GM12875 (cell line): ENCODE measurements around the gene GLOD5.

Experiments
- H3K4me3 ChIP-seq: one replicate; pipeline ENCODE4 v1.5.1; 2011; ENCODE audit warnings: low read depth, low read length, control low read depth
- CTCF ChIP-seq: IDR thresholded peaks from 2 replicates; pipeline ENCODE4 v1.5.1; 2011; ENCODE audit warnings: low read depth, mild to moderate bottlenecking, control low read depth, inconsistent platforms, low read length, moderate library complexity, borderline replicate concordance; ENCODE audit not compliant: insufficient read depth

Gene GLOD5

GRCh38 chrX:48802089-48802904, 40.8 kb downstream of the GLOD5 start:
- peak overlapping the region; percentile 68 for H3K4me3 ChIP-seq
- no peak for TF ChIP-seq CTCF

- TF ChIP-seq CTCF, result no peak
- H3K4me3 ChIP-seq, result peak overlapping the region; percentile 68
Measured at GRCh38 chrX:48802905-48803200, 41.3 kb downstream of the GLOD5 start.

GRCh38 chrX:48806081-48806480, 44.5 kb downstream of the GLOD5 start:
- no peak for TF ChIP-seq CTCF

GRCh38 chrX:48813644-48814043, 52.1 kb downstream of the GLOD5 start:
- H3K4me3 ChIP-seq, result no peak overlapping the region
- no peak for TF ChIP-seq CTCF

More at GRCh38 chrX:48806081-48806480, 44.5 kb downstream of the GLOD5 start:
- no peak overlapping the region for H3K4me3 ChIP-seq

- no peak overlapping the region for H3K4me3 ChIP-seq
- TF ChIP-seq CTCF, result no peak
Measured at GRCh38 chrX:48814722-48815121, 53.2 kb downstream of the GLOD5 start.

GRCh38 chrX:48815266-48815665, 53.7 kb downstream of the GLOD5 start:
- no peak overlapping the region for H3K4me3 ChIP-seq
- no peak for TF ChIP-seq CTCF
